D721Med (cell line): ENCODE measurements around the gene PXDN.
"Not testable (repeated sequence)": the region's sequence is repeated elsewhere in the genome, so short reads cannot be mapped to it uniquely, and the experiment has no call there.

Source experiments
- DNase-seq: peaks from one replicate; pipeline ENCODE4 v3.0.0; 2011; ENCODE audit warnings: low spot score; ENCODE audit not compliant: insufficient read length
- FAIRE-seq: peaks from 2 replicates; lab custom pipeline; 2011; peaks lifted over from hg19 to GRCh38; lab: Jason Lieb, UNC
- TF ChIP-seq, protein P1 (sequence below): IDR thresholded peaks from 2 replicates; pipeline ENCODE4 v1.5.1; 2012; ENCODE audit warnings: mild to moderate bottlenecking, control low read depth; ENCODE audit not compliant: insufficient read depth; ENCODE audit errors: missing control alignments

PXDN gene

GRCh38 chr2:1767939-1768691 is 23.8 kb upstream of the PXDN start:
- TF ChIP-seq, protein P1, sequence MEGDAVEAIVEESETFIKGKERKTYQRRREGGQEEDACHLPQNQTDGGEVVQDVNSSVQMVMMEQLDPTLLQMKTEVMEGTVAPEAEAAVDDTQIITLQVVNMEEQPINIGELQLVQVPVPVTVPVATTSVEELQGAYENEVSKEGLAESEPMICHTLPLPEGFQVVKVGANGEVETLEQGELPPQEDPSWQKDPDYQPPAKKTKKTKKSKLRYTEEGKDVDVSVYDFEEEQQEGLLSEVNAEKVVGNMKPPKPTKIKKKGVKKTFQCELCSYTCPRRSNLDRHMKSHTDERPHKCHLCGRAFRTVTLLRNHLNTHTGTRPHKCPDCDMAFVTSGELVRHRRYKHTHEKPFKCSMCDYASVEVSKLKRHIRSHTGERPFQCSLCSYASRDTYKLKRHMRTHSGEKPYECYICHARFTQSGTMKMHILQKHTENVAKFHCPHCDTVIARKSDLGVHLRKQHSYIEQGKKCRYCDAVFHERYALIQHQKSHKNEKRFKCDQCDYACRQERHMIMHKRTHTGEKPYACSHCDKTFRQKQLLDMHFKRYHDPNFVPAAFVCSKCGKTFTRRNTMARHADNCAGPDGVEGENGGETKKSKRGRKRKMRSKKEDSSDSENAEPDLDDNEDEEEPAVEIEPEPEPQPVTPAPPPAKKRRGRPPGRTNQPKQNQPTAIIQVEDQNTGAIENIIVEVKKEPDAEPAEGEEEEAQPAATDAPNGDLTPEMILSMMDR: no peak
- no peak for DNase-seq
- no peak for FAIRE-seq

DNA sequence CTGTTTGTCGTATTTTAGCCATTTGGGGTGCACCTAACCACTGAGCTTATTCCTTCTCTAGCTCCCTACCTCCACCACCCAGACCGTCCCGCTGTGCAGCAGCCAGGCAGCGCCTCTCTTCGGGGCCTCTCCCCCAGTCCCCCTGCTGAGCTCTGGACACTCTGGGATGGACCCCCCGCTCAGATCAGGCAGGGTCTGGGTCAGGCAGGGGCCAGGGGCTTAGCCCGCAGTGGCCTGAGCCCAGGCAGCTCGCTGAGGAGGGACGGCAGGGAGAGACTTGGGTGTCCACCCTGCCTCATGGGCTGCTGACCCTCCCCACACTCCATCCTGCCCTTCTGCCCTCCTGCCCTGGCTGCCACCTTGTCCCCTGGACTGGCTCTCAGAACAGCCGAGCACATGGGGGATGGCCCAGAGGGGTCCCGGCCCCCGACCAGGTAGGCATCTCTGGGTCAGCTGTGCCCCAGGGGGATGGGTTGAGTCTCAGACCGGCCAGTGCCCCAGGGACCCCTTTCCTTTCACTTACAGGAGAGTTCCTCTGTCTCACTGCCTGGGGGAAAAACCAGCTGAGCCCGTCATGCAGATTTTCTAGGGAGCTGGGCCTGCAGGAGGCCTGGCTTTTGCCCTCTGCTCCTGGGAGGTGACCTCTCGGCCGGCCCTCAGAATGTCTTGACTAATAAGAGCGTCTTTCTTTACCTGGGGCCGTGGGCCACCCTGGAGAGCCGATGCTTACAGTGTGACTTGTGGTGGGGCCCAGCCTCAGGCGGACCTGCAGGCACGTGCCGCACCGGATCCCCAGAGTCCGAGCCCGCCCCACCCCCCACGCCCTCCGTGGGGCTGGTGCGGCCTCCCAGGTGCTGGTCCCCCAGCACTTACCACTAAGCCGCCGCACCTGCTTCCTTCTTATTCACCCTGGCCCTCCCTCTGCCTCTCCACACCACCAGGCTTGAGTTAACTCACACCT is 22.8 kb upstream of the PXDN start:
- FAIRE-seq (no peak), DNase-seq (no peak)
- TF ChIP-seq, protein P1: no peak

DNA sequence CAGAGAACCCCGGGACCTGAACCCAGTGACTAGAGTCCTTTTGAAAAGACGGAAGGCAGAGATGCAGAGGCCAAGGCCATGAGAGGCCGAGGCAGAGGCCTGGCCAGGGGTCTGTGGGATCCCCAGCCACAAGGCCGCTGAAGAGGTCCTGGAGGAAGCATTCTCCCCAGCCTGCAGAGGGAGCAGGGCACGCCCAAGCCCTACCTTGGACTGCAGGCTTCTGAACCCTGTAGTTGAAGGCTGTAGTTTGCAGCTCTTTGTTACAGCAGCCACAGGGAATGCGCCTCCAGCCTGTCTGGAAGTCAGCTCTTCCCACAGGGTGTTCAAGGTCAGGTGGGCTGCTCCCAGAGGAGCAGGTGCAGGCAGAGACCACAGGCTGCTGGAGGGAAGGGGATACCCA is 22.1 kb upstream of the PXDN start:
- DNase-seq: no peak
- TF ChIP-seq, protein P1: no peak
- no peak for FAIRE-seq

DNA sequence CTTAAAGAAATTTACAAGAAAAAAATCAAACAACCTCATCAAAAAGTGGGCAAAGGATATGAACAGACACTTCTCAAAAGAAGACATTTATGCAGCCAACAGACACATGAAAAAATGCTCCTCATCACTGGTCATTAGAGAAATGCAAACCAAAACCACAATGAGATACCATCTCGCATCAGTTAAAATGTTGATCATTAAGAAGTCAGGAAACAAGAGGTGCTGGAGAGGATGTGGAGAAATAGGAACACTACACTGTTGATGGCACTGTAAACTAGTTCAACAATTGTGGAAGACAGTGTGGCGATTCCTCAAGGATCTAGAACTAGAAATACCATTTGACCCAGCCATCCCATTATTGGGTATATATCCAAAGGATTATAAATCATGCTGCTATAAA is 20.9 kb upstream of the PXDN start:
- not testable (repeated sequence) for FAIRE-seq, DNase-seq

DNA sequence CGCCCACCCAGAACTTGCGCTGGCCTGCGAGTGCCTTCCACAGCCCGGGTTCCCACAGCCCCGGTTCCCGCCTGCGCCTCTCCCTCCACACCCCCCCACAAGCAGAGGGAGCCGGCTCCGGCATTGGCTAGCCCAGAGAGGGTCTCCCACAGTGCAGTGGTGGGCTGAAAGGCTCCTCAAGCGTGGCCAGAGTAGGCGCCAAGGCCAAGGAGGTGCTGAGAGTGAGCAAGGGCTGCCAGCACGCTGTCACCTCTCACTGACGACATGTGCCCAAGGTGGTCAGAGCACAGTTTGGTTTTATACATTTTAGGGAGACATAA is 15.3 kb upstream of the PXDN start:
- FAIRE-seq (no peak), DNase-seq (no peak)
- TF ChIP-seq, protein P1: no peak

DNA sequence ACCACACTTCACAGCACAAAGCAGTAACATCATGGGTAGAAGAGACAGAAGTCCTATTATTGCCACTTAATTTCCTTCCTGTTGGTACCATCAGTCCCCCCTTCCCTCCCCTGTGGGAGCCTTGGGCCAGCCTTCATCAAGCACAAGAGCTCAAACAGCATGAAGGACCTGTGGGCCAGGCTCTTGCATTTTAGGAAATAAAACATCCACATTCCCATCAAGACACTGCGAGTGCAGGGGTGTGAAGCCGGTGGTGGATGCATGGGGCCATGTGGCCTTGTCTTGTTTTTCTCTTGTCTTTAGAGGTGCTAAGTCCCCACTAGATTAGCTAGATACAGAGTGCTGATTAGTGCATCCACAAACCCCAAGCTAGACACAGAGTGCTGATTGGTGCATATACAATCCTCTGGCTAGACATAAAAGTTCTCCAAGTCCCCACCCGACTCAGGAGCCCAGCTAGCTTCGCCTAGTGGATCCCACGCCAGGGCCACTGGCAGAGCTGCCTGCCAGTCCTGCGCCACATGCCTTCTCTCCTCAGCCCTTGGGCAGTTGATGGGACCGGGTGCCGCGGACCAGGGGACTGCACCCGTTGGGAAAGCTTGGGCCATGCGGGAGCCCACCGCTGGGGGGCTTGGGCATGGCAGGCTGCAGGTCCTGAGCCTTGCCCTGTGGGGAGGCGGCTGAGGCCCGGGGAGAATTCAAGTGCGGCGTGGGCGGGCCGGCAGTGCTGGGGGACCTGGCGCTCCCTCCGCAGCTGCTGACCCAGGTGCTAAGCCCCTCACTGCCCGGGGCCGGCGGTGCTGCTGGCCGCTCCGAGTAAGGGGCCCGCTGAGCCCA is 14.7 kb upstream of the PXDN start:
- FAIRE-seq (no peak), DNase-seq (no peak)

More for the DNA sequence above, 14.7 kb upstream of the PXDN start:
- TF ChIP-seq, protein P1: no peak
